Endometrial microvascular endothelial cells (primary cell): ENCODE results near the gene ZNF777. TPM values are rescaled to one million over a fixed set of nuclear protein-coding genes. Genes with fewer than 3 reads are reported as not detected.

Experiments
- in situ Hi-C: cut with HindIII; loops from 2 replicates; pipeline ENCODE4 v1.10.0; 2017; ENCODE audit warnings: low sequenced_read_pairs, low pct_unique_long_range_greater_than_20kb; ENCODE audit errors: inconsistent ontology term
- total RNA-seq: library from RNA; depleted of rRNA; stranded (reverse); fragments of >200 nt; gene quantifications from one replicate; pipeline ENCODE4 v1.2.3, GENCODE V29; 2015; ENCODE audit errors: inconsistent ontology term

The ZNF777 gene
- total RNA-seq, 1 donor from 2014 or later: 6.5 TPM

DNA sequence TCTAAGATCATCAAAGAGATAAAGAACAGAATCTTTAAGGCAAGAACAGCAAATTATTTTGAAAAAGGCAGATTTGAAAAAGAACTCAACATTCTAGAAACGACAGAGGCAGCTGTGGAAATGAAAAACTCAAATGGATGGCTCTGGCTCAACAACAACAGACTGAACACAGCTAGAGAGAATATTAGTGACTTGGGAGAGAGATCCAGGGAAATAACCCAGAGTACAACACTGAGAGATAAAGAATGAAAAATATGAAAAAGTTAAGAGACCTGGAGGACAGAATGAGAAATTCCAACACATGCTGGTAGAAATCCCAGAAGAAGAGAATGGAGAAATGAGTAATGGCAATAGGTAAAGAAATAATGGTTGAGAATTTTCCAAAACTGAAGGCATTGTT is 17.9 kb upstream of the ZNF777 start:
- in situ Hi-C loops: no loop called here

DNA sequence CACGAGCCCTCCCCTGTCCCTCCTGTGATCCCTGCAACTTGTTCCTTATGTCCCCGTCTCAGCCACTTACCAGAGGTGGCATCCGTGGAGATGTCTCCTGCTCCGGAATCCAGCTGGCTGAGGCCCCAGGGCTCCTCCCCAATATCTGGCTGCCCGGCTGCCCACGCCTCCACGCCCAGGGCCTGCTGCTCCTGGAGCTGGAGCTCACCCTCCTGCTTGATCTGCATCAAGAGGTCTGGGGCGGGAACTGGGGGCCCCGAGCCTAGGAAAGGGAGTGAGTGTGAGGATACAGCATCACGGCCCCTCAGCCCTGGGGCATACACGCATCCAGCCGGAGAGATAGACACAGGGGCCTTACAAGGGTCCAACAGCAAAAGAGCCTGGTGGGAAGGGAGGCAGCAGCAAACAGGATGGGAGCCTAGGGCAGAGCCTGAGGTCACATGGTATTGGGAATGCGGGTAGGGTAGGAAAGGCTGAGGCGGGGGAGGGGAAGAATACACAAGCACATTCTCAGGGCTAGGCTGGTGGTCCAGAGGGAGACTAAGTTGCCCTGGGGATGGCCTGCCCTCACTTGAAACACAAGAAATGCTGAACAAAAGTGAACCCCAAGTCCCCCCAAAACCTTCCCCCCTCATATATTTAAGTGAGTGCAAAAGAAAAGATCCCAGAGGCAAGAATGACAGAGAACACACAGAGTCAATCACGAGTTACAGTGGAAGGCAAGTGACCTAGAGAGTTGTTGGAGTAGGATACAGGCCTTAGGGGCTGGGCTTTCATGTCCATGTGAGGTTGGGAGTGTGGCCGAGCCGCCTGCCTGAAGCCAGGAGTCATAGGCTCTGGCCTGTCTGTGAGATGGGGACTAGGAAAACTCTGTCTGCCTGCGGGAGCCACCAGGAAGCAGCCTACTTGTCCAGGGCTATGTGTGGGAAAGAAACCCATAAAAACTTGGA is 16.9 kb upstream of the ZNF777 start:
- in situ Hi-C loops: no loop called here

DNA sequence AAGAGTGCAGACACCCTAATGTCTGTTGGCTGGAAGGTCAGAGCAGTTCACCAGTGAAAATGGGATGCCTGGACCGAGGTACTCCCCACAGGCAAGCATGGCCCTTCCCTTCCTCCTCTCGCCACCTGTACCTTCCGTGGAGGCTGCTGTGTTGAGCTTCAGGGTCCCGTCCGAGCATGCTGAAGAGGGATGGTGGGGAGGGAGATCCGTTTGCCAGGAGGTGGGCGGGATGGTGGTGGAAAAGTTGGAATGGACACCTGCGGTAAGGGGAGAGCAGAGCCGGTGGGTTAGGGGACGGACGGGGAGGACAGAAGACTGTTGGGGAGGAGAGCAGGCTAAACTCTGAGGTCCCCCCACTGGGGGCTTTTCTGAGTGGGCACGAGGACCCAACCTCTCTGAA is 15.9 kb upstream of the ZNF777 start:
- in situ Hi-C loops: no loop called here

DNA sequence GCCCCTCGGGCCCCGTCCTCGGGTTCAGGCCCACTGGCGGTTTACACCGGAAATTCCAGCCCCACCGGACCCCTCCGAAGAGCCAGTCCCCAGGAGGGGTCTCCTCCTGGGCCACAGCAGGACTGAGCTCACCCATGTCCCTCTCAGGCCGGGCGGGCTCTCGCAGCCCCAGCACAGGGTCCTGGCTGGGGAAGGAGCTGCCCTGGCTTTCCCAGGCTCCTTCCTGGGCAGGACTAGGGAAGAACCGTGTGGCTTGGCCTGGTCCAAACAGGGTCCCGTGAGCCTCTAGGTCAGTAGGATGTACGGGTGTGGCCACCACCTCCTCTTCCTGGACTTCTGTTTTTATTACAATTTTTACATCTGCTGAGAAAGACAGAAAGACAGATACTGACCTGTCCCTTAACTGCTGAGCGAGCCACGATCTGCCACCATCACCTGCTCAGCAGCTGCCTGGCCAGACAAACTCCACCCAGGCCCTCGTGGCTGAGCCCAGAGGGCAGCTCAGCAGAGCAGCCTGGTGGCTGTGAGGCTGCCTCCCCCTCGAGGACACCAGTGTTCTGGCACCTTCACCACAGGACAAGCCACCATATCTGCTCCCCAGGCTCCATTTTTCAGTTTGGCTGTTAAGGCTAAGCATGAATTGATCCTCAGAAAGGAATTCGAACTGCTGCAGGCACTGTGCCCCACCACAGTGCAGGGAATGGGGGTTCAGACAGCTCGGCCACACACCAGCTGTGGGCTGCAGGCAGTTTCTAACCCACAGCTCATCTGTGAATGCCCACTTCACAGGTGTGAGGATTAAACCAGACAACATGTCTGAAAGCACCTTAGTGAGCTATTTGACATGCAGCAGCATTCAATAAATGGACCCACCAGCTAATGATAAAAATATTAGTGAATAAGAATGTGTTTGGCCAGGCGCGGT is 14.5 kb upstream of the ZNF777 start:
- in situ Hi-C loops: no loop called here

DNA sequence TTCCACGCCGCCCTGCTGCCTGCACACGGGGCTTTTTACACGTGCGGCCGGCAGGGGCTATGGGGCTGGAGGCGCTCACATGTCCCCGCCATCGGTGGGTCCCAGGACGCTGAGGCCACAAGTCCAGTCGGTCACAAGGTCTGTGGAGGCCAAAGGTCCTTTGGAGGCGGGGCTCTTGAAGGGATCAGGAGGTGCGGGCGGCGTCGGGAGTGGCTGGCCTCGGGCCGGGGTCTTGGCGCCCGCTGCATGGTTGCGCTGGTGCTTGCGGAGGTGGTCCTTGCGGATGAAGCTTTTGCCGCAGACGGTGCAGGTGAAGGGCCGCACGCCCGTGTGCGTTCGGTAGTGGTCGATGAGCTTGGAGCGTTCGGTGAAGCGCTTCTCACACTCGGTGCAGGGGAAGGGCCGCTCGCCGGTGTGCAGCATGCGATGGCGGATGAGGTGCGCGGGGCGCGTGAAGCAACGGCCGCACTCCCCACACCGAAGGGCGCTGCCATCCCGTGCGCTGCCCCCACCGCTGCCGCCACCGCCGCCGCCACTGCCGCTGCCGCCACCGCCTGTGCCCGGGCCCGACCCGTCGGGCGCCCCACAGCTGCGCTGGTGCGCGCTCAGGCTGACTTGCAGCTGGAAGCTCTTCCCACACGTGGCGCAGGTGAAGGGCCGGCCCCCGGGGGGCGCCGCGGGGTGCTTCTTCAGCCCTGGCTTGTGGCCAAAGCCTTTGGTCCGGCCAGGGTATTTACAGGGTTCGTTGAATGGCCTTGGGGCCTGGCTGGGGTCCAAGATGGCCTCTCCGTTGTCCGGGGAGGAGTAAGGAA is 13.7 kb upstream of the ZNF777 start:
- in situ Hi-C loops: no loop called here

DNA sequence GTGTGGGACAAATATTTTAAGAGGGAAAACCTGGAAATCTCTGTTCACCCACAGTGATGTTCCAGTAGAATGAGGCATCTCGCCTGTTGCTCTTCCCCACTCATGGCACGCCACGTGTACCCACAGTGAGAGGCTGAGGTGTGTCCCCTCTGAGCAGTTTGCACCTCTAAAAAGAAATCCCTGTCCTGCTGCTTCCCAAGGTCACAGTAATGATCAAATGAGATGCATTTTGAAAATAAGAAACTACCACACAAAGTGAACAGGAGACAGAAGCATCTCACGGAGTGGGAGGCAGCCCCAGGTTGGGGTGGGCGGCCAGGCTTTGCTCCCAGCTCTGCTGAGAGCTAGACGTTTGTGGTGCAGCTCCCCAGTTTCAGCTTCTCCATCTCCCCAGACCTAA is 12.4 kb upstream of the ZNF777 start:
- in situ Hi-C loops: no loop called here

DNA sequence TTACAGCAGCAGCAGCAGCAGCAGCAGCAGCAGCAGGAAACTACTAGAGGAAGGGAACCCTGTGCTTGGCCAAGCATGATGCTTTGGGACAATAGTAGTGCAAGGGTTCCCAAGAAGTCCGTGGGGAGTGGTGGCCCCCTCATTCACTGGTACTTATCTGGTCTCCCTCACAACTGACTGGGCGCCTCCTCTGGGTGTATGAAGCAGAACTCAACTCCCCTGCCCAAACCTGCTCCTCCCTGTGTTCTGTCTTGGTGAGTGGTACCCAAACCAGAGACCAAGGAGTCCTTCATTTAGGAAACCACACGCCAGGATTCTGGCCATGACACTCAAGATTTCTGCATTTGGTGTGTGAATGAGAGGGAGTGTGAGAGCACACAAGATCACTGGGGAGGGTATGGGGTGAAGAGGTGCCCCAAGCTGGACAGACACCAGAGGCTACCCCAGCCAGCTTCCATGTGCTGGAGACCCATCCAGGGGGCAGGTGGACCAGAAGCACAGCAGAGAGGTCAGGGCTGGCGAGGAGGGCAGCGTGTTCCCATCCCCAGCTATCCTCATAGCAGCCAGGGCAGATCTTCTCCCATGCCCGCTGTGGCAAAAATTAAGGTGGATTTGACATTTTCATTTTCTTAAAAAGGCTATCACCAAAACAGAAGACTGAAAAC is 10.6 kb upstream of the ZNF777 start:
- in situ Hi-C loops: no loop called here

DNA sequence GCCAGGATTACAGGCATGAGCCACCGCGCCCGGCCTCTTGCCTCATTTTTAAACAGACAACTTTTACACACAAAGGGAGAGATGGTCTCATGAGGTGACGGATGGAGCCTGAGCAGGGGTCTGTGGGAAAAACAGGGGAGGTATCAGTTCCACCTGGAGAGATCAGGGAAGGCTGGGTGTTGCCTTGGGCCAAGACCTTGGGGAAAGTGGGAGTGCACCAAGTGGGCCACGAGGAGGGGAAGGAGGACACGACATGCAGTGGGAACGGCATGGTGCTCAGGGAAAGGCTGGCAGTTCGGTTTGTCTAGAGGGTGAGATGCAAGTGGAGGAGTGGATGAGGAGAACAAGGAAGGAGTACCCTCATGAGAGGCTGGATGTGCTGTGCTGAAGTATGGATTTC is 8.9 kb upstream of the ZNF777 start:
- in situ Hi-C loops: no loop called here

DNA sequence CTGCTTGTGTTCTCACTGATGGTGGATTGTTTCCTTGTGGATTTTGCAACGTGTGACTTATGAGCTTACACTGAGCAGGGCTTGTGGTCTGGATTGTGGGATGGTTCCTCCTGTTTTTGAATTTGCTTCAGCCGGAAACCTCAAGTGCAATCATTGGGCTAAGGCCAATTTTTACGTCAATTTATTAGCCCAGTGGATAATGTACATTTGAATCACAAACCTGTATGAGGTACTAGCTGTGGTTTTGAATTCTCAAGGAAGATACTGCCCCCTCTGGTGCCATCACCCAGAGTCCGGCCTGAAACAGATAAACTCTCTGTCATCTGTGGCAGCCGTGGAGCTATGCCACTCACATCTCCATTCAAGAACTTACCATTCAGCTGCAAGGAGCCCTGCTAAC is 7.3 kb upstream of the ZNF777 start:
- in situ Hi-C loops: no loop called here

DNA sequence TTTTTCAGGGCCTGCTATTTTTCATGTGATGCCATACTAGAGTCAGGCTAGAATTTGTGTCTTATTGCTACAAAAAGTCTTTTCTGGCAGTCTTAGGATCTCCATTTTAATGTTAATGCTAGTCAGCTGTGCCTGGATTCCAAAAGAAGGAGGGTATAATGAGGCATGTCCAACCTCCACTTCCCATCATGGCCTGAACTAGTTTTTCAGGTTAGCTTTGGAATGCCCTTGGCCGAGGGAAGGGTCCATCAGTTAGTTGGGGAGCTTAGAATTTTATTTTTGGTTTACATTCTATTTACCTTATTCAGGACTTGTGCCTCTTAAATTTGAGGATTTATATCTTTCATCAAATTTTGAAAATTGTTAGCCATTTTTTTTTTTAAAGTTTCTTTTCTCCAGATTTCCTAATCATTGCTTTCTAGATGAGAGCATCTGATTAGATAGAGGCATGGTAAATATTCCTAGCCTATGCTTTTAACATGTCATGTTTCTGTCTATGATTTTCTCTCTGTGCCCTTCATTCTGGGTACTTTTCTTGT is 6.5 kb upstream of the ZNF777 start:
- in situ Hi-C loops: no loop called here

DNA sequence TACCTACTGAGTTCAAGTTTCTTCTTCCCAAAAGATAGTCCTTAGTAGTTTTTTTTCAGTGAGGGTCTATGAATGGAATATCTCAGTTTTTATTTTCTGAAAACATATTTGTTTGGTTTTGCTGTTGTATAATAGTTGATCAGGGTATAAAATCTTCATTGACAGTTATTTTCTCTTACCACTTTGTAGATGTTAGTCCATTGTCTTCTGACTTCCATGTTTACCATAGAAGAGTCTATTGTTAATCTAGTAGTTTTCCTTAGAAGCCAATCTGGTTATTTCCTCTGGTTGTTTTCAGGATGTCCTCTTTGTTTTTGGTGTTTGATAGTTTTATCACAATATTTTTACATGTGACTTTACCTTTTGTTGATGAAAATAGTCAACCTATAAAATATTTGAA is 5.5 kb upstream of the ZNF777 start:
- in situ Hi-C loops: no loop called here

DNA sequence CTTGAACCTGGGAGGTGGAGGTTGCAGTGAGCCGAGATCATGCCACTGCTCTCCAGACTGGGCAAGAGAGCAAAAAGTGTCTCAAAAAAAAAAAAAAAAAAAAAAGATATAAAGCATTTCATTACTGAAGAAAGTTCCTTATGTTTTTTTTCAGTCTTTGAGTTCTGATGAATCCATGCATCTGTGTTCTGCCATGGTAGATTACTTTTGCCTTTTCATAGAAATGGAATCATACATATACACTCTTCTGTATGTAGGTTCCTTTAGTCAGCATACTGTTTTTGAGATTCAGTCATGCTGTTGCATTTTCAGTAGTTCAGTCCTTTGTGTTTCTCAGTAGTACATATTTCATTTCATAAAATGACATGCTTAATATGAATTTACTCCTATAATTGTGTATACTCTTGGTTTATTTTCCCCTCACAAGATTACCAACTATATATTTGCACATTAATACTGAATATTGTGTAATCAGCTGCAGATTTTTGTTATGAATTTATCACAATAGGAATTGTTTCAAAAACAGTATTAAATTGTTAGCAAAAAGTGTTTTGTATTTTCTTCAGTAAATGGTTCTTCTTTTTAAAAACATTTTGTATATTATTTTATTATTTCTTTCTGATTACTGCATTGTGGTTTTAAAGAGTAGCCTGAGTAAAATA is 2.8 kb upstream of the ZNF777 start:
- in situ Hi-C loops: no loop called here

DNA sequence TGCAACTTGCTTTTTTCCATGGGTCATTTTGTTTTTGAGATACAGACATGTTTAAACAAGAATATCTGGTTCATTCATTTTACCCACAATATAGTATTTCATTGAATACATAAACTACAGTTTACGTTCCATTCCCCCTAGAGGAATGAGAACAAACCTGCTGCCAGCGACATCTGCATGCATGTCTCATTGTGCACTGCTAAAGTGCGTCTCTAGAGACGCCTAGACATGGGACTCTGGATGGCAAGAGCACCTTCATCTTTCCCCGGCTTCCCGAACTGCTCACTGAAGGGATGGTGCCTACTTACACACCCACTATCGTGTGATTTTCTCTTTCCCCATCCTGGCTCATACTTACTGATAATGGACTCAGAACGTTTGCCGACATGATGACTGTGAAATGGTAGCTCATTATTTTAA is 1.2 kb upstream of the ZNF777 start:
- in situ Hi-C loops: no loop called here

DNA sequence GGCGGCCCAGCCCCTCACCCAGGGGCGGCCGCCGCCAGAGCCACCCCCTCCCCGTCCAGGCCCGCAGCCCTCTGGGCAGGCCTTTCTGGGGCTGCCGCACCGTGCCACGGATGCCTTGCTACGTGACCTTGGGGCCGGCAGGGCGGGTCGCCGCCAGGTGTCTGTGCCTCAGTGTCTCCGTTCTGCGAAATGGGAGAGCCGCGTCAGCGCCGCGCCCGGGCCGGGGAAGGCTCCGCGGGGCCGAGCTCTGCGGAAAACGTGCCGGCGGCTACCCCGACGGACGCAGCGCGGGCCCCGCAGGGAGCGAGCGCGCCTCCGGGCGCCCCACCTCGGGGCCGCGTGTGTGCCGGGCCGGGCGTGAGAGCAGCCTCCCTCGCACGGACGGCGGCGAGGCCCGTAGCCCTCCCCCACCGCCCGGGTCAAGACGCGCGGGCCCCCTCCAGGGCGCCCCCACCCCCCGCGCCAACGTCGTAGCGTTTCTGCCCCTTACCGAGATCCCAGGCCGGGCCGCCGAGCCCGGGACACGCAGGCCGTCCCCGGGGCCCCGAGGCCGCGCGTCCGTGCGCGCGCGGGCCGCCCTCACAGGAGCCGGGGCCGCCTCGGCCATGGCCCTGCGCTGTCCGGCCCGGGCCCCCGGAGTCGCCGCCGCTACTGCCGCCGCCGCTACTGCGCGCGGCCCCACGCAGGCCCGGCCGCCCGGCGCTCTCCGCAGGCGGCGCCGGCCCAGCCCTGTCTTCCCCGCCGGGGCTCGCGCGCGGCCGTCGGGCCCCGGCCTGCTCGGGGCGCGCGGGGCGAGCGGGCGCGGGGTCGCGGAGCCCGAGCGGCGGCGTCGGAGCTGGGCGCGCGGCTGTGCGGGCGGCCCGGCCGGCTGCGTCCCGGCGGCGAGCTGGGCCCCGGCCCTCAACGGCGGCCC is 1.1 kb downstream of the ZNF777 start:
- in situ Hi-C loops: no loop called here

DNA sequence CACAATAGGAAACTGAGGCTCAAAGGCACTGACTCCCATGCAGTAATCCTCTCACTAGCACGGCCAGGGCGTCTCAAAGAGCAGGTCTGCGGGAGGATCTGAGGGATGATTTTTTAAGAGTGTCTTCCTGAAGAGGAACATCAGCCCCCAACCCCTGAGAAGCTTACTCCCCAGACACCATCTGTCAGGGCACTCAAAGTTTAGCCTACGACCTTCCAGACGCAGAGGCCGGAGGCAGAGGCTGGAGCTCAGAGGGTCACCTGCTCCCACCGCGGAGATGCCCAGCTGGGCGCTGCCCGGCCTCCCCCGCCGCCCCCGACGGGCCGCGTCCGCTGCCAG is 1.7 kb downstream of the ZNF777 start:
- in situ Hi-C loops: no loop called here

DNA sequence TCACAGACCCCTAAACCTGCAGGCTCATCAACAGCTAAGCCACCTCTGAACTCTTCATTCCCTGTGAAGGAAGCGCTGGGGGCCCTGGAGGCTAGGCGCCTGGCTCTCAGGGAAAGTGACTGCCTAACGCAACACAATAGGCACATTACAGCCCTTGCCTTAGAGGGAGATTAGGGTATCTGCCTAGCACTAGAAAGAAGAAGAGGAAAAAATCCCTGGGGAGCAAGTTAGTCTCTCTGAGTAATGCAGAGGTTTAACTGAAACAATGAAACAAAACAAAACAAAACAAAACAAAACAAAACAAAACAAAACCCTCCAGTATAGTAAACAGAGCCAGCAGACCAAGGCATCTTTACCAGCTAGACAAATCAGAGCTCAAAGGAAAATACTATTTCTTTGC is 2.6 kb downstream of the ZNF777 start:
- in situ Hi-C loops: no loop called here

DNA sequence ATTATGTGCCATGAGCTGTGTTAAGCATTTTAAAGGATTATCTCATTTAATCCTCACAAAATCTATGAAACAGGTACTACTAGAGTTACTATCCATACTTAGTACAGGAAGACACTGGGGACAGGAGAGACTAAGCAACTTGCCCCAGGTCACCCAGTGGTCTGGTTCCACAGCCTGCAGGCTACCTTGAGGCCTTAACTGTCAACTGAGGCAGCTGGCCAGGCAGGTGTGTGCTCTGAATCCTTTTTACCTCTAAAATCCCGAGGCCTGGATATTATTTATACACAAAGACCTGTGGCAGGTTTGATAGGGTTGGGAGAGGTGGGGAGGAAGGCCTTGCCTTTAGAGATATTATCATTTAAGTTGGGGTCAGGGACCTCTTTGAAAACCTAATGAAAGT is 3.1 kb downstream of the ZNF777 start:
- in situ Hi-C loops: no loop called here
